ENCODE results near the gene CXorf49. TPM values are rescaled to one million over a fixed set of nuclear protein-coding genes. Genes with fewer than 3 reads are reported as not detected.
"Not testable (repeated sequence)": the region's sequence is repeated elsewhere in the genome, so short reads cannot be mapped to it uniquely, and the experiment has no call there.

Gene CXorf49
- total and polyA plus RNA-seq, 11 donors = not detected

DNA sequence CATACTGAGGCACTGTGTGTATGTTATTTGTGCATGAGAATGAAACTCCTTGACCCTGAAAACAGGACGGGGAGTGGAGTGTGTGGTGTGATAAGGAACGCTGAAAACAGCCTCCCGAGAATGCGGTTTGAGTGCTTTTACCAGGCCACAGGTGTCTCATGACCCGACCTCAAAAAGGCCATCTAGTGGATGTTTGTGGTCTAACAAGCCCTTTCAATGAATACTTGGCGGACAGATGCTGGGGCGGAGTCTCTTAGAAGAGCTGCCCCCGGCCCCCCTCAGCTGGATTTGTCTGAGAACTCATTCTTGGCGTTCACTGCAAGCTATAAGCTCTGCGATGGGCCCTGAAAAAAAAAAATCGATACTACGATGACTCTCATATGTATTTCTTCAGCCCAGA is 15.2 kb downstream of the CXorf49 start:
- H3K4me3 ChIP-seq; H3K36me3 ChIP-seq; ATAC-seq; intact Hi-C loops (cut with DNase I); H3K4me1 ChIP-seq; H3K27ac ChIP-seq; H3K27me3 ChIP-seq; H3K9me3 ChIP-seq; DNase-seq: not testable (repeated sequence)
- no CpG with 5 or more reads among the region's 12 CpGs for WGBS, 4 donors

DNA sequence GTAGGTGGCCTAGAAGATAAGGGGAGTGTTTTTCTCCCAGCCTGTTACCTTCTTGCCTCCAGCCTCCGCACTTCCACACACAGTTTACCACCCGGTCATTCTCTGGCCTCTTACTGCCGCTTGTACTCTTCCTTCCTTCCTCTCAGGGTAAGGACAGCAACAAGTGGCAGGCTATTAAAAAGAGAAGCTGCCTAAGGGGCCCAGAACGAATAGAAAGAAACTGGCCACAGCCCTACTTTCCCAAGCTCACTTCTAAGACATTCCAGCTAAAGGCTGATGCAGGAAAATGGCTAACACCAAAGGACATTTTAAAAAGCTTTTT is 19.1 kb downstream of the CXorf49 start:
- DNase-seq; H3K27ac ChIP-seq; H3K9me3 ChIP-seq; intact Hi-C loops (cut with DNase I); H3K4me1 ChIP-seq; H3K4me3 ChIP-seq; H3K27me3 ChIP-seq; H3K36me3 ChIP-seq: not testable (repeated sequence)
- ATAC-seq = peak in 1 of 4 donors; percentile 31
- WGBS, 4 donors = no CpG with 5 or more reads among the region's 4 CpGs

DNA sequence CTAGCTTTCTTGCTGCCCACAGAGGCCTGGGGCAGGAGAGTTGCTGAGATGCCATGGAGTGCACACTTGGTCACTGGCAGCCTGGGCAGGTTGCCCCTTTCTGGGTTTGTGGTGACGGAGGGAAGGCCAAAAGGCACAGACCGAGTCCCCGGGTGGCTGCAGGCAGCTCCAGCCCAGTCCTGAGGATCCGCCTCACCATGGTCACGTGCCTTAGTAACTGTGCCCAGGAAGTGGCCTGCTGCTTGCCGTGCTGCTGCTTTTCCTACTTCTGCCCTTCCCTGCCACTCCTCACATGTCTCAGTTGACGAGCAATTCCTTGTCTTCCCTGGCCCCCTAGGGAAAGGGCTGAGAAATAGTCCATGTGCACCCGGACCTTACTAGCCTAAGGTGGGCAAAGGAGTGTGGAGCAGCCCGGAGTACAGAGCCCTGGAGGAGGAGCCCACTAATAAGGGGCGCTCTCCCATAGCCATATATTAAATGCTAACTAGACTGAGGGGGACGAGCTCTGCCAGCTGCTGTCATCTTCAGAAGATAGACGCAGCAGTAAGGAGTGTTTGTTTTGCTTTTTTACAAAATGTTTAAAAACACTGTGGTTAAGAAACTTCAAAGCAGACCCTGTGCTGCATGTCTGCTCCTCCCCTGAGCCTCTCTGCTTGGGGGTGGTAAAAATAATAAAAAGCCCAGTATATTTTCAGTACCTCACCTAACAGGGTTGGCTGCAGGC is 19.6 kb downstream of the CXorf49 start:
- ATAC-seq = peak in 3 of 4 donors; percentile 42 to 58 (median 45)
- WGBS, 4 donors = no CpG with 5 or more reads among the region's 12 CpGs
- H3K27ac ChIP-seq; H3K36me3 ChIP-seq; H3K27me3 ChIP-seq; H3K4me1 ChIP-seq; intact Hi-C loops (cut with DNase I); DNase-seq; H3K9me3 ChIP-seq; H3K4me3 ChIP-seq: not testable (repeated sequence)

DNA sequence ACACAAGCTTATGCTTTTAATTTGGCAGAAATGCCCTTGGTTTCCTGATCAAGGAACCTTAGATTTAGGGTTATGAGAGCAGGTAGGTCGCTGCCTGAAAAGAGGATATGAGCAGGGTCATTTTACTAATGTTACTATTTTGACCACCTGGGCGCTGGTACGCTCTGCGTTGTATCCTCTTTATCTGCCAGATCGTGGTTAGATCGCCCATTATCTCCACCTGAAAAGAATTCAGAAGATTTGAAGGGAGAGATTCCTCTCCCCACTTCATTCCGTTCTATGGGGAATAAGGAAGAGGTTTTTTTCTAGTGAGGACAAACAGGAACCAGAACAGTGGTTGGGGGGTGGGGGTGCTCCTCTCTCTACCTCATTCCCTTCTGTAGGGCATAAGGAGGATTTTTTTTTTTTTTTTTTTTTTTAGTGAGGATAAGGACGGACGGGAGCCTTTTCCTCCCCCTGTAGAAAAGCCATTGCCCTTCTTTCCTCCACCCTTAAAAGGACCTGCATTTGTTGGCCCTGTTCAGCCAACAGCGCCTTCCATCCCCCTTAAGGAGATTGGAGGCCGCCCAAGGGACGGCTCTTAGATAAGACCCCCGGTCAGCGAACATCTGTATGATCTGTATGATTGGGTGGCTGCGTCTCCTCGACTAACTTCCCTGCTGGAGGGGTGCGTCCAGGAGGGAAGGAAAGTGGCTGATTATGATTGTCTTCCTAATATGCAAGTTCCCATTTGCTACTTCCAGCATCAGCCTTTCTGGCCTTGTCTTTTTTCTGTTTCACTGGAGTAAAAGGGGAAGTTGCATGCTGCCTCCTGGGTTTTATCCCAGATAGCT is 20.4 kb downstream of the CXorf49 start:
- DNase-seq; H3K27ac ChIP-seq; intact Hi-C loops (cut with DNase I); H3K27me3 ChIP-seq; H3K36me3 ChIP-seq; H3K4me1 ChIP-seq; H3K4me3 ChIP-seq; H3K9me3 ChIP-seq: not testable (repeated sequence)
- peak in 3 of 4 donors; percentile 22 to 56 (median 31) for ATAC-seq
- no CpG with 5 or more reads among the region's 17 CpGs for WGBS, 4 donors

DNA sequence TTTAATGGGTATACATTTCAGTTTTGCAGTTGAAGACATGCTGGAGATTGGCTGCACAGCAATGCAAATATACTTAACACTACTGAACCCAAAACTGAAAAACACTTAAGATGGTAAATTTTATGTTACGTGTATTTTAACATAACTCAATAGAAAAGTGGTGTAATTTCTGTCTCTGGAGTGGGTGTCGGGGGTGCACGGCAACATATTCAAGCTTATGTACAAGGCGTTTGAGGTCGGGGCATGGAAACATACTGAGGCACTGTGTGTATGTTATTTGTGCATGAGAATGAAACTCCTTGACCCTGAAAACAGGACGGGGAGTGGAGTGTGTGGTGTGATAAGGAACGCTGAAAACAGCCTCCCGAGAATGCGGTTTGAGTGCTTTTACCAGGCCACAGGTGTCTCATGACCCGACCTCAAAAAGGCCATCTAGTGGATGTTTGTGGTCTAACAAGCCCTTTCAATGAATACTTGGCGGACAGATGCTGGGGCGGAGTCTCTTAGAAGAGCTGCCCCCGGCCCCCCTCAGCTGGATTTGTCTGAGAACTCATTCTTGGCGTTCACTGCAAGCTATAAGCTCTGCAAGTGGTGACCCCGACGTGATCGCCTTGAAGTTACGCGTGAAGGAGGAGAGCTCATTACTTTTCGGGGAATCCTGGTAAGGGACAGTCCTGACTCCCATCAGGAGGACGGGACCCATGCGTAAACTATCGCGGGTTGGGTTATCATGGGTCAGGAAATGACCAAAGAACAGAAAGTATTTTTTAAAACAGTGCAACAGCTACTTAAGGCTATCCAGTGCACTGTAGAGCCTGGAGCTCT is 21.2 kb downstream of the CXorf49 start:
- H3K4me3 ChIP-seq; H3K27me3 ChIP-seq; H3K9me3 ChIP-seq; DNase-seq; intact Hi-C loops (cut with DNase I); H3K36me3 ChIP-seq; H3K27ac ChIP-seq; H3K4me1 ChIP-seq: not testable (repeated sequence)
- peak in 3 of 4 donors; percentile 29 to 69 (median 57) for ATAC-seq
- no CpG with 5 or more reads among the region's 24 CpGs for WGBS, 4 donors

DNA sequence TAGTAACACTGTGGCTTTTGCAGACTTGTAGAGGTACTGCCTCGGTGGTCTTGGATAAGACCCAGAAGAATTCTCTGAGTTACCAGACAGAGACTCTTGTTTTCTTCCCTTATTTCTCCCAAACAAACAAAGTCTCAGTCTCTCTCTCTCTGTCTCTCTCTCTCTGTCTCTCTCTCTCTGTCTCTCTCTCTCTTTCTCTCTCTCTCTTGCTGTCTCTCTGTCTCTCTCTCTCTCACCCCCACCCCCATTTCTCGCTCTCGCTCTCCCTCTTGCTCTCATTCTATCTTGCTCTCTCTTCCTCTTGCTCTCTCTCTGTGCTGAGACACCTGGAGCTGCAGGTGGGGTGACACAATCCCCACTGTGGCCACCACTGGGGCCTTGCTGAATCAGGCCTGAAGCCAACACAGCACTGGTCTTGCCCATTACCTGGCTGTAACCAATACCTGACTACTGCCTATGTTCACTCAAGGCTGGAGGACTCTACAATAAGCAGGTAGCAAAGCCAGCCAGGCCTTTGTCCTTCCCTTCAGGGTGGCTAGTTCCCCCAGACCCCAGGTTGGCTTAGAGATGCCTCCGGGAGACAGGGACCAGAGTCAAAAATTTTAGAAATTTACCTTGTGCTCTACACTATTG is 38.4 kb downstream of the CXorf49 start:
- Histone ChIP-seq H3K4me3 (no peak overlapping the region), H3K4me1 (no peaks in the 10 kb centered on the region), H3K36me3 (no peaks in the 10 kb centered on the region), H3K27me3 (no peaks in the 10 kb centered on the region), H3K27ac (no peak overlapping the region), H3K9me3 (no peaks in the 10 kb centered on the region)
- DNase-seq (no peak), ATAC-seq (no peak)
- TF ChIP-seq POLR2A (IDR thresholded peaks at IDR 0.05) = no peak
- WGBS, 4 donors = 83 to 97% (median 89%) methylated on average over 4 of the region's 4 CpGs
- intact Hi-C loops (cut with DNase I) = no loop called here

GRCh38 chrX:71677195-71677594 is 40.9 kb downstream of the CXorf49 start:
- ATAC-seq; H3K9me3 ChIP-seq; H3K36me3 ChIP-seq; DNase-seq; intact Hi-C loops (cut with DNase I); H3K4me1 ChIP-seq; H3K27me3 ChIP-seq; H3K4me3 ChIP-seq; H3K27ac ChIP-seq: not testable (repeated sequence)
- 72 to 88% (median 81%) methylated on average over 3 to 6 of the region's 6 CpGs for WGBS, 4 donors

GRCh38 chrX:71676068-71676795 is 41.9 kb downstream of the CXorf49 start:
- H3K27ac ChIP-seq; ATAC-seq; H3K36me3 ChIP-seq; H3K4me1 ChIP-seq; H3K27me3 ChIP-seq; intact Hi-C loops (cut with DNase I); H3K9me3 ChIP-seq; H3K4me3 ChIP-seq; DNase-seq: not testable (repeated sequence)
- WGBS, 4 donors = 80 to 95% (median 90%) methylated on average over 8 to 43 of the region's 43 CpGs

GRCh38 chrX:71675636-71676035 is 42.4 kb downstream of the CXorf49 start:
- ATAC-seq; H3K9me3 ChIP-seq; H3K4me1 ChIP-seq; DNase-seq; intact Hi-C loops (cut with DNase I); H3K27ac ChIP-seq; H3K4me3 ChIP-seq; H3K36me3 ChIP-seq; H3K27me3 ChIP-seq: not testable (repeated sequence)
- 82 to 99% (median 96%) methylated on average over 11 to 23 of the region's 23 CpGs for WGBS, 4 donors
